ENCODE data around the gene SLC17A9. TPM values are rescaled to one million over a fixed set of nuclear protein-coding genes. Genes with fewer than 3 reads are reported as not detected.

Gene SLC17A9
- total RNA-seq, 6 experiments from 2014 or later = 32.8 to 47.0 (median 35.7) TPM

GRCh38 chr20:62937268-62938104, 15.0 kb upstream of the SLC17A9 start:
- peak; percentile 94 for DNase-seq
- TF ChIP-seq CTCF (IDR thresholded peaks at IDR 0.05) = no peak
- peaks cover 3% of the 10 kb centered on the region for H3K27me3 Mint-ChIP-seq (ENCODE audit: insufficient read depth)
- no peak overlapping the region for H3K4me3 Mint-ChIP-seq
- peak overlapping the region; percentile 94 for H3K27ac Mint-ChIP-seq
- peaks cover 33% of the 10 kb centered on the region for H3K4me1 Mint-ChIP-seq (ENCODE audit: low read depth)
- H3K36me3 Mint-ChIP-seq (ENCODE audit: low read depth) = peaks cover 34% of the 10 kb centered on the region
- no peaks in the 10 kb centered on the region for H3K9me3 Mint-ChIP-seq

GRCh38 chr20:62938105-62938888, 14.2 kb upstream of the SLC17A9 start, which contains the start of gene GID8:
TSS of gene GID8 (plus strand) at chr20:62938147. CDS start at chr20:62941503, 3,356 bp downstream.
- Mint-ChIP-seq H3K27ac (peak within 1 kb of the TSS; percentile 94), H3K36me3 (ENCODE audit: low read depth) (peaks cover 32% of the 10 kb centered on the region), H3K27me3 (ENCODE audit: insufficient read depth) (peaks cover 3% of the 10 kb centered on the region), H3K4me3 (peak within 1 kb of the TSS; percentile 97), H3K4me1 (ENCODE audit: low read depth) (peaks cover 33% of the 10 kb centered on the region), H3K9me3 (no peaks in the 10 kb centered on the region)
- DNase-seq = peak; percentile 25
- TF ChIP-seq CTCF (IDR thresholded peaks at IDR 0.05) = no peak

- Mint-ChIP-seq H3K27ac (no peak overlapping the region), H3K4me3 (no peak overlapping the region), H3K9me3 (no peaks in the 10 kb centered on the region), H3K4me1 (ENCODE audit: low read depth) (peaks cover 33% of the 10 kb centered on the region), H3K36me3 (ENCODE audit: low read depth) (peaks cover 41% of the 10 kb centered on the region), H3K27me3 (ENCODE audit: insufficient read depth) (peaks cover 3% of the 10 kb centered on the region)
- TF ChIP-seq CTCF (IDR thresholded peaks at IDR 0.05) = no peak
- DNase-seq = no peak
Observed at GRCh38 chr20:62940875-62941274, 11.6 kb upstream of the SLC17A9 start.

GRCh38 chr20:62941792-62942191, 10.7 kb upstream of the SLC17A9 start:
- no peaks in the 10 kb centered on the region for H3K9me3 Mint-ChIP-seq
- DNase-seq = peak; percentile 21
- peaks cover 3% of the 10 kb centered on the region for H3K27me3 Mint-ChIP-seq (ENCODE audit: insufficient read depth)
- H3K36me3 Mint-ChIP-seq (ENCODE audit: low read depth) = peaks cover 45% of the 10 kb centered on the region
- peaks cover 31% of the 10 kb centered on the region for H3K4me1 Mint-ChIP-seq (ENCODE audit: low read depth)
- H3K4me3 Mint-ChIP-seq = no peak overlapping the region
- no peak for TF ChIP-seq CTCF (IDR thresholded peaks at IDR 0.05)
- peak overlapping the region; percentile 10; the same call in 1 of the 2 replicates for H3K27ac Mint-ChIP-seq

- Mint-ChIP-seq H3K27ac (peak overlapping the region; percentile 10; the same call in 1 of the 2 replicates), H3K4me3 (no peak overlapping the region), H3K9me3 (no peaks in the 10 kb centered on the region), H3K4me1 (ENCODE audit: low read depth) (peaks cover 27% of the 10 kb centered on the region), H3K27me3 (ENCODE audit: insufficient read depth) (peaks cover under 1% of the 10 kb centered on the region), H3K36me3 (ENCODE audit: low read depth) (peaks cover 49% of the 10 kb centered on the region)
- TF ChIP-seq CTCF (IDR thresholded peaks at IDR 0.05) = no peak
- no peak for DNase-seq
Observed at GRCh38 chr20:62942456-62942855, 10.1 kb upstream of the SLC17A9 start.
